ENCODE data around the gene THOC2. TPM values are rescaled to one million over a fixed set of nuclear protein-coding genes. Genes with fewer than 3 reads are reported as not detected.

THOC2 gene
- polyA plus RNA-seq, 3 donors: 12.5 to 44.7 (median 21.4) TPM

DNA sequence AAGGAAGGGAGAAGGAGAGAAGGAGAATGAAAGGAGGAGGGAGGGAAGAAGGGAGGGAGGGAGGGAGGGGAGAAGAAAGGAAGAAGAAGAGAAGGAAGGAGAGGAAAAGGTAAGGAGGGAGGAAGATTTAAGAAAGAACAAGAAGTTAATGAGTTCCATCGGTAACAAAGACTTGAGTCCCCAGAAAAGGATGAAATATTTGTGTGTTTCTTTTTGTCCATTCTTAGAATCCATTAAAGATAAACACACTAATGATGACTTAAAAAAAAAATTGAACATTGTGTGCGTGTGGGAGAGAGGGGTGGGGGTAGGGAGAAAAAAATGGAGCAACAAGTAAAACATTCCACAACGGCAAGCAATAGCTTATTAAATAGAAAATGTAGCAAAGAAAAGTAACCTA lies 131.4 kb downstream of the THOC2 start:
- Mint-ChIP-seq H3K4me3 (no peak overlapping the region), H3K27me3 (ENCODE audit: low read depth in 3 of 3) (no peaks in the 10 kb centered on the region), H3K4me1 (no peaks in the 10 kb centered on the region), H3K27ac (no peak overlapping the region), H3K9me3 (no peaks in the 10 kb centered on the region), H3K36me3 (peaks cover 38 to 39% of the 10 kb centered on the region in 2 donors)
- H3K4me3 ChIP-seq (replicated peaks in 1 of 3; ENCODE audit: low read depth in 2 of 3, low read length in 3 of 3): no peak overlapping the region
- no peak overlapping the region for H3K4me2 ChIP-seq (replicated peaks; ENCODE audit: extremely low read depth, low read length, poor library complexity, severe bottlenecking)
- no peaks in the 10 kb centered on the region for H4K20me1 ChIP-seq (ENCODE audit: insufficient read depth, low read length)
- TF ChIP-seq, protein P1, sequence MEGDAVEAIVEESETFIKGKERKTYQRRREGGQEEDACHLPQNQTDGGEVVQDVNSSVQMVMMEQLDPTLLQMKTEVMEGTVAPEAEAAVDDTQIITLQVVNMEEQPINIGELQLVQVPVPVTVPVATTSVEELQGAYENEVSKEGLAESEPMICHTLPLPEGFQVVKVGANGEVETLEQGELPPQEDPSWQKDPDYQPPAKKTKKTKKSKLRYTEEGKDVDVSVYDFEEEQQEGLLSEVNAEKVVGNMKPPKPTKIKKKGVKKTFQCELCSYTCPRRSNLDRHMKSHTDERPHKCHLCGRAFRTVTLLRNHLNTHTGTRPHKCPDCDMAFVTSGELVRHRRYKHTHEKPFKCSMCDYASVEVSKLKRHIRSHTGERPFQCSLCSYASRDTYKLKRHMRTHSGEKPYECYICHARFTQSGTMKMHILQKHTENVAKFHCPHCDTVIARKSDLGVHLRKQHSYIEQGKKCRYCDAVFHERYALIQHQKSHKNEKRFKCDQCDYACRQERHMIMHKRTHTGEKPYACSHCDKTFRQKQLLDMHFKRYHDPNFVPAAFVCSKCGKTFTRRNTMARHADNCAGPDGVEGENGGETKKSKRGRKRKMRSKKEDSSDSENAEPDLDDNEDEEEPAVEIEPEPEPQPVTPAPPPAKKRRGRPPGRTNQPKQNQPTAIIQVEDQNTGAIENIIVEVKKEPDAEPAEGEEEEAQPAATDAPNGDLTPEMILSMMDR (IDR thresholded peaks at IDR 0.05): no peak
- no peak overlapping the region for H2AFZ ChIP-seq (ENCODE audit: insufficient read depth, low read depth, low read length, poor library complexity, severe bottlenecking)
- peaks cover 15 to 51% of the 10 kb centered on the region in 2 donors for H3K36me3 ChIP-seq (replicated peaks in 1 of 2; ENCODE audit: control insufficient read depth in 1 of 2, insufficient read depth in 2 of 2, low read length in 2 of 2)
- H3K9me3 ChIP-seq (replicated peaks in 1 of 2; ENCODE audit: control insufficient read depth in 1 of 2, insufficient read depth in 1 of 2, low read length in 2 of 2): no peaks in the 10 kb centered on the region
- no peaks in the 10 kb centered on the region for H3K27me3 ChIP-seq (ENCODE audit: control insufficient read depth in 2 of 2, insufficient read depth in 2 of 2, low read length in 2 of 2)
- no CpG with 5 or more reads among the region's 3 CpGs for WGBS (ENCODE audit: insufficient coverage)
- no peak overlapping the region for H3K27ac ChIP-seq (ENCODE audit: low read depth in 1 of 2, low read length in 2 of 2)
- intact Hi-C loops (cut with micrococcal nuclease): no loop called here
- no peaks in the 10 kb centered on the region for H3K4me1 ChIP-seq (ENCODE audit: control insufficient read depth in 1 of 2, insufficient read depth in 2 of 2, low read length in 2 of 2)
- H3K9ac ChIP-seq (ENCODE audit: insufficient read depth, low read length, poor library complexity, severe bottlenecking): no peak overlapping the region
- no peak for DNase-seq
- no peaks in the 10 kb centered on the region for H3K79me2 ChIP-seq (ENCODE audit: insufficient read depth, low read length)

DNA sequence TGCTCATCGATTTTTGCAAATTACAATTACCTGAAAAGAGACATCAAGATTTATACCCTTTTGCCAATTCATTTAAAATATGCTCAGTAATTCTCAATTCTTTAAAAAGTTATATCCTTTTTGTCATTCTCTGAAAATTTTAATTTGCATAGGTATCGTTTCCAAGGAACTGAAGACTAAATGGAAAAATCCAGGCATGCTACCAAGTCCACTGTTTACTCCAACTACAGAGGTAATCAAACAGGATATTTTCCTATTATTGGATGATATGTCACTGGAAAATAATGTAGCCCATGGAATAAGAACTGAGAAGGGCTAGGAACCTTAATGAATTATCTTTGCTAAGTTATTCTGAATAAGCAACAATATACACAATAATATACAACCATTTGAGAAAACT lies 132.7 kb downstream of the THOC2 start:
- Histone ChIP-seq H4K20me1 (ENCODE audit: insufficient read depth, low read length) (no peaks in the 10 kb centered on the region), H3K9ac (ENCODE audit: insufficient read depth, low read length, poor library complexity, severe bottlenecking) (no peak overlapping the region), H3K27me3 (ENCODE audit: control insufficient read depth in 2 of 2, insufficient read depth in 2 of 2, low read length in 2 of 2) (no peaks in the 10 kb centered on the region), H3K4me2 (replicated peaks; ENCODE audit: extremely low read depth, low read length, poor library complexity, severe bottlenecking) (no peak overlapping the region), H3K79me2 (ENCODE audit: insufficient read depth, low read length) (no peaks in the 10 kb centered on the region), H3K4me3 (replicated peaks in 1 of 3; ENCODE audit: low read depth in 2 of 3, low read length in 3 of 3) (no peak overlapping the region), H3K36me3 (replicated peaks in 1 of 2; ENCODE audit: control insufficient read depth in 1 of 2, insufficient read depth in 2 of 2, low read length in 2 of 2) (peaks cover 10 to 38% of the 10 kb centered on the region in 2 donors), H3K9me3 (replicated peaks in 1 of 2; ENCODE audit: control insufficient read depth in 1 of 2, insufficient read depth in 1 of 2, low read length in 2 of 2) (no peaks in the 10 kb centered on the region), H2AFZ (ENCODE audit: insufficient read depth, low read depth, low read length, poor library complexity, severe bottlenecking) (no peak overlapping the region), H3K27ac (ENCODE audit: low read depth in 1 of 2, low read length in 2 of 2) (no peak overlapping the region), H3K4me1 (ENCODE audit: control insufficient read depth in 1 of 2, insufficient read depth in 2 of 2, low read length in 2 of 2) (no peaks in the 10 kb centered on the region)
- Mint-ChIP-seq H3K27me3 (ENCODE audit: low read depth in 3 of 3) (no peaks in the 10 kb centered on the region), H3K27ac (no peak overlapping the region), H3K9me3 (no peaks in the 10 kb centered on the region), H3K4me3 (no peak overlapping the region), H3K36me3 (peaks cover 28 to 32% of the 10 kb centered on the region in 2 donors), H3K4me1 (no peaks in the 10 kb centered on the region)
- DNase-seq: no peak
- no CpG with 5 or more reads among the region's 2 CpGs for WGBS (ENCODE audit: insufficient coverage)
- intact Hi-C loops (cut with micrococcal nuclease): no loop called here
- TF ChIP-seq, protein P1 (IDR thresholded peaks at IDR 0.05): no peak

Measured in CD14-positive monocyte (primary cell).